C1 segment of cervical spinal cord (tissue), 14 donors: Measurements from ENCODE around the gene TMX3.

Experiments
- DNase-seq, 14 donors: peaks; one replicate each; lab custom pipeline; 2025; lab: John Stamatoyannopoulos, UW

Gene TMX3

DNA sequence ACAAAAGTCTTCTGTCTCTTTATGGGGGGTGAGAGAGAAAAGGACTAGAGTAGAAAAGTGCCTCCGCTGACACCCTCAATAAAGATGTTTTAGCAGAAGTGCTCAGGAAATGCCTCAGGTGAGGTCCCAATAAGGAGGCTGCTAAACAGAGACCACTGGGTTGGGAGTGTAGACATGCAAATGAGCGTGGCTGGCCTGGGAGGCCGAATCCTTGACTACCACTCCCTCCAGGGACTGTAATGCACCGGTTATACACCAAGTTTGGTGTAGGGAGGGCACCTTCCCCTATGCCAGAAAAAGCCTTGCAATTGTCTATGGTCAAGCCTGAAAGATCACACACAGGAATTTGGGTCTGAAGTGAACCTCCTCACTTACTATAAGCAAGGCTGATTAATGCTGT is 1.8 kb downstream of the TMX3 start:
- no peak for DNase-seq

DNA sequence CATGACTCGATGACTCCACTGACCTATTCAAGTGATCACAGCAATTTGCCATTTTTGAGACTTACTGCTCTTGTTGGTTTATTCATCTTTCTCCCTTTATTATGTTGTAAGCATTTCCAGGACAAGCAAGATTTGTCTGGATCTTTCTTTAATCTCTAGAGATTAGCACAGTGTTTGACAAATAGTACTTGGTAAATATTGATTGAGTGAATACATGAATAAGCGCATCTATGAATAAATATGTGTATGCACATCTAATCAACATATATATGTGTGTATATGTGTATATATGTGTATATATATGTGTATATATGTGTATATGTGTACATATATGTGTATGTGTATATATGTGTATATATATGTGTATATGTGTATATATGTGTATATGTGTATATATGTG is 7.3 kb downstream of the TMX3 start:
- DNase-seq, result no peak

DNA sequence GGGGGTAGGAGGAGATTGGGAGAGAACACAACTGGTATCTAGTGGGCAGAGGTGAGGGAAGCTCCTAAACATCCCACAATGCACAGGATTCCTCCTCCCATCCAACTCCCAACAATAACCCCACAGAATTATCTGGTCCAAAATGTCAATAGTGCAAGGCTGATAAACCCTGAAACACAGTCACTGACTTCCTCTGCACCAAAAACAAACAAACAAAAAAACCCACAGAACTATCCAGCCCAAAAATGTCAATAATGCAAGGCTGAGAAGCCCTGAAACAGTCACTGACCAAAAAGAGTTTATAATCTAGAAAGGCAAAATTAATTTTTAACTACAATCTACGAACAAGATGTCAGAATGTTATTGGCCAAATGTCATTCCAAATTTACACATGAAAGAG is 9.8 kb downstream of the TMX3 start:
- DNase-seq, result no peak

DNA sequence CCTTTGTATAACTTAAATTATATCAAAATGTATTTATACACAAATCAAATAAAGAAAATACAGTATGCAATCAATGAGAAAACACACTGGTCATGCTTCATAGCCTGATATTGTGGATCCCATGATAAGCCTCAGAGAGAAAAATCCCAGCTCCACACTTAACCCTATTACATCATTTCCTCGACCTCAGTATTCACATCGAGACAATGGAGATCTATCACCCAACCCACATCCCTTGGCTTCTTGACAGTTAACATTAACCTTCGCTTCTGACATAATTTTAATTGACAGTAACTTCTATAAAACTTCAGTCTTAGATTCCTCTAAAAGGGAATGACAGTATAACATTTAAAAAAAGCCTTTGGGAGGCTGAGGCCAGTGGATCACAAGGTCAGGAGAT is 11.6 kb downstream of the TMX3 start:
- no peak for DNase-seq

- no peak for DNase-seq
These were observed 13.6 kb downstream of the TMX3 start for GRCh38 chr18:68701353-68701752.

DNA sequence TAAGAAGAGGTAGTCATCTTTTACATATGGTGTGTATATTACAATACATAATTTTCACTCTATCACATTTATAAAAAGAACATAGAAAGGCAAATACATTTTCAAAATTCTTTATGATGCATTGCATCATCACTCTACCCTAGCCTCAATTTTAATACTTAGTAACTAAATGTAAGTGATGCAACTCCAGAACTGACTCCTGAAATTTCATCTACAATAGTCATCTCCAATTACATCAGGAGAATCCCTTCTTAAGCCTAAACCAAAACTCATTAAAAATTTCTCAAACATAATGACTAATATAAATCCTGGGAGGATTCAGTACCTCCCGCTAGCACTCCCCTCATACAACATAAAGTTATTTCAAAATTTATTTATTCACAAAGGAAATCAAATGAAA is 15.9 kb downstream of the TMX3 start:
- DNase-seq, result no peak

DNA sequence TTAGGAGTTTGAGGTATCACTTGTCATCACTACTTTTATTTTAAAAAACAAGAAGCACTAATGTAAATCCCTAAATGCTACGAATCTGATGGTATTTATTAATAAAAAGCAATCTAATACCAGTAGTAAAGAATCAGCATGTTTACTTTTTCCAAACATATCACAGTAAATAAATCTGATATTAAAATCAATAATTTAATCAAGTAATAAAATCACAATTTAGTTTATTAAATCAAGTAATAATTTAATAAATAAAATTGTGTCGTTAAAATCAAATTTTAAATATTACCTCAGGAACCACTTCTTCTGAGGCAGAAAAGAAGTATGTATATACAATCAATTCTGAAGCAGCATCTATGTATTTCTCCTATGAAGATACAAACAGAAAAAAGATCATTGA is 18.0 kb downstream of the TMX3 start:
- no peak for DNase-seq

GRCh38 chr18:68694316-68694715 is 20.6 kb downstream of the TMX3 start:
- peak in 3 of 14 donors; percentile 3 to 31 (median 6) for DNase-seq

GRCh38 chr18:68693091-68693815 is 21.7 kb downstream of the TMX3 start:
- DNase-seq, result no peak

GRCh38 chr18:68679528-68679927 is 35.4 kb downstream of the TMX3 start:
- peak in 1 of 14 donors; percentile 66 for DNase-seq

GRCh38 chr18:68676913-68677312 is 38.0 kb downstream of the TMX3 start:
- DNase-seq, result peak in 1 of 14 donors; percentile 18

GRCh38 chr18:68667121-68667520 is 47.8 kb downstream of the TMX3 start:
- no peak for DNase-seq

- DNase-seq, result no peak
These were observed 48.5 kb downstream of the TMX3 start for GRCh38 chr18:68666381-68666780.

DNA sequence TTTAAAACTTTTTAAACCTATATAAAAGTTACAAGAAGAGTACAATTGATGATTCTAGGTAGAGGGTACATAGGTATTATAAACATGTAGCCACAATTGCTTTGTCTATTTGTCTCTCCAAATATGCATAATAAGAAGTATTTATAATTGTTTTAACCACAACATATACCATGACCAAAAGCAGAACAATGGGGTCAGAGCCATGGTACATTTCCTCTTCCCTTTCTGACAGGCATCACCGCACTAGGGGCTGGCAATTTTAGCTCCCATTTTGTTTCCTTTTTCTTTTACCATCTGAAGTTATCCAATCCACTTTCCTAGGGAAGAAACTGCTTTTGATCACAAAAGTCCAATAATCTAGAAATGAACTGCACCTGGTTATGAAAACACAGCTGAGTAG is 49.3 kb downstream of the TMX3 start:
- no peak for DNase-seq

GRCh38 chr18:68662754-68663153 is 52.2 kb downstream of the TMX3 start:
- DNase-seq, result no peak

GRCh38 chr18:68660354-68661183 is 54.3 kb downstream of the TMX3 start:
- peak in 2 of 14 donors; percentile 1 to 27 for DNase-seq

DNA sequence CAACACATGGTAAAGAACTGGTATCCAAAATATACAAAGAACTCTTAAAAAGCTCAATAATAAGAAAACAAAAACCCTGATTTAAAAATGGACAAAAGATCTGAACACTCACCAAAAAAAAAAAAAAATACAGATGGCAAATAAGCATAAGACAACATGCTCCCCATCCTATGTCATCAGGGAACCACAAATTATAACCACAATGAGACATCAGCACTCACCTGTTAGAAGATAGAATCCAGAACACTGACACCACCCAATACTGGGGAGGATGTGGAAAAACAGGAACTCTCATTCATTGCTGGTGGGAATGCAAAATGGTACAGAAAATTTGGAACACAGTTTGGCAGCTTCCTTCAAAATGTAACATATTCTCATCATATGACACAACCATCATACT is 66.7 kb downstream of the TMX3 start:
- DNase-seq, result no peak

DNA sequence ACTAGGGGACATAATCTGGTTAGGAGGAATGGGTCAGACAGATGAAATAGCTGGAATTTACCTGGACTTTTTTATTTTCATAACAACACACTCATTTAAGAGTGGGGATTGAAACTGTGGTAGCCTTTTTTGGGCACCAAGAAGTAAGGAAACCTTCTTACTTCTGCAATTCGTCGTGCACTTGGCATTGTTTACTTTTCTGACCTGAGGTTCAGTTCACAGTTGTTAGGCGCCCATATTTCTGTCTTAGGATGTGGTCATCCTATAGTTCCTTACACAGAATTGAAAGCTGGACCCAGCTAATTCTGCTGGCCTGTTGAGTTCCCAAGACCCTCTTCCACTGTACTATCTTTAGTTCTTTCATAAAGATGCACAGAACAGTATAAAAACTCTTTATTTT is 72.9 kb downstream of the TMX3 start:
- no peak for DNase-seq

- DNase-seq, result no peak
These were observed 74.0 kb downstream of the TMX3 start for GRCh38 chr18:68640861-68641260.

GRCh38 chr18:68638613-68639012 is 76.3 kb downstream of the TMX3 start:
- DNase-seq, result no peak

- no peak for DNase-seq
These were observed 87.1 kb downstream of the TMX3 start for GRCh38 chr18:68627812-68628211.
